HepG2 (cell line): ENCODE measurements around the gene SECTM1. TPM values are rescaled to one million over a fixed set of nuclear protein-coding genes. Genes with fewer than 3 reads are reported as not detected.

ENCODE experiments used
- AGO1 ChIP-seq: fragments of 200-400 bp; formaldehyde crosslinking; IDR thresholded peaks from 2 replicates; pipeline ENCODE4 v1.6.1; 2017; ENCODE audit warnings: mild to moderate bottlenecking, low read depth, low read length, moderate library complexity; ENCODE audit not compliant: poor library complexity, severe bottlenecking
- FOSL2 ChIP-seq: sonication (generic); formaldehyde crosslinking; IDR thresholded peaks from 2 replicates; pipeline ENCODE4 v1.4.0; 2020; ENCODE audit warnings: missing genetic modification reagents
- KDM1A ChIP-seq: IDR thresholded peaks from 2 replicates; pipeline ENCODE4 v1.6.1; 2016; ENCODE audit warnings: missing compliant biosample characterization
- KMT2B ChIP-seq: IDR thresholded peaks from 2 replicates; pipeline ENCODE4 v1.6.1; 2016; ENCODE audit warnings: missing genetic modification reagents, missing compliant biosample characterization
- NR2C2 ChIP-seq: sonication (generic); formaldehyde crosslinking; IDR thresholded peaks from 2 replicates; pipeline ENCODE4 v1.4.0; 2020; ENCODE audit warnings: missing genetic modification reagents, mild to moderate bottlenecking, moderate library complexity, borderline replicate concordance
- POLR2AphosphoS5 ChIP-seq: IDR thresholded peaks from 2 replicates; pipeline ENCODE4 v1.6.1; 2012; ENCODE audit warnings: low read depth, low read length
- SMAD9 ChIP-seq: sonication (generic); formaldehyde crosslinking; IDR thresholded peaks from 2 replicates; pipeline ENCODE4 v1.5.1; 2020; ENCODE audit warnings: mild to moderate bottlenecking, missing genetic modification reagents
- TOE1 ChIP-seq: sonication (generic); formaldehyde crosslinking; IDR thresholded peaks from 2 replicates; pipeline ENCODE4 v1.4.0; 2020; ENCODE audit warnings: mild to moderate bottlenecking, missing genetic modification reagents
- ZKSCAN8 ChIP-seq: IDR thresholded peaks from 2 replicates; pipeline ENCODE4 v1.6.1; 2016; ENCODE audit warnings: borderline replicate concordance, missing genetic modification reagents, missing compliant biosample characterization
- ZNF17 ChIP-seq: sonication (generic); formaldehyde crosslinking; IDR thresholded peaks from 2 replicates; pipeline ENCODE4 v1.5.0; 2020; ENCODE audit warnings: mild to moderate bottlenecking, missing genetic modification reagents
- ZNF333 ChIP-seq: sonication (generic); formaldehyde crosslinking; IDR thresholded peaks from 2 replicates; pipeline ENCODE4 v1.4.0; 2020; ENCODE audit warnings: mild to moderate bottlenecking, missing genetic modification reagents, borderline replicate concordance
- ZNF367 ChIP-seq: sonication (generic); formaldehyde crosslinking; IDR thresholded peaks from 2 replicates; pipeline ENCODE4 v1.4.0; 2020; ENCODE audit warnings: missing genetic modification reagents, borderline replicate concordance
- polyA plus RNA-seq, 8 experiments: library from polyadenylated mRNA; depleted of rRNA in 3 of 8; stranded (reverse) in 7 of 8; unstranded in 1 of 8; fragments of >200 nt; fragmentation: Illumina TruSeq in 4 of 8; extraction: Trizol in 4 of 8; gene quantifications; 2 replicates each; pipeline versions ENCODE4 v1.2.1 to v1.2.3, GENCODE V29; 2011 to 2016; ENCODE audit warnings: low read depth in 4 of 8, missing spikeins in 1 of 8, mixed read lengths in 1 of 8; ENCODE audit not compliant: insufficient read depth in 1 of 8
- total RNA-seq, 5 experiments: library from RNA; depleted of rRNA; stranded (reverse); fragments of >200 nt; fragmentation: Illumina TruSeq; extraction: Trizol; gene quantifications; 2 replicates each; pipeline ENCODE4 v1.2.3, GENCODE V29; 2016; ENCODE audit warnings: low read depth in 1 of 5
- TF ChIP-seq, protein P1 (sequence below): sonication (generic); formaldehyde crosslinking; IDR thresholded peaks from 2 replicates; pipeline ENCODE4 v1.4.0; 2020; ENCODE audit warnings: missing genetic modification reagents
- TF ChIP-seq, protein P2 (sequence below): sonication (generic); formaldehyde crosslinking; IDR thresholded peaks from 2 replicates; pipeline ENCODE4 v1.4.0; 2020; ENCODE audit warnings: missing genetic modification reagents, borderline replicate concordance
- TF ChIP-seq, protein P3 (sequence below): sonication (generic); formaldehyde crosslinking; IDR thresholded peaks from 2 replicates; pipeline ENCODE4 v1.4.0; 2020; ENCODE audit warnings: missing genetic modification reagents

The SECTM1 gene
- total and polyA plus RNA-seq, 2 of the 13 experiments (the other 11 are each of a cell fraction or from before 2014, with no cell fraction given) = 3.5 to 5.3 TPM

DNA sequence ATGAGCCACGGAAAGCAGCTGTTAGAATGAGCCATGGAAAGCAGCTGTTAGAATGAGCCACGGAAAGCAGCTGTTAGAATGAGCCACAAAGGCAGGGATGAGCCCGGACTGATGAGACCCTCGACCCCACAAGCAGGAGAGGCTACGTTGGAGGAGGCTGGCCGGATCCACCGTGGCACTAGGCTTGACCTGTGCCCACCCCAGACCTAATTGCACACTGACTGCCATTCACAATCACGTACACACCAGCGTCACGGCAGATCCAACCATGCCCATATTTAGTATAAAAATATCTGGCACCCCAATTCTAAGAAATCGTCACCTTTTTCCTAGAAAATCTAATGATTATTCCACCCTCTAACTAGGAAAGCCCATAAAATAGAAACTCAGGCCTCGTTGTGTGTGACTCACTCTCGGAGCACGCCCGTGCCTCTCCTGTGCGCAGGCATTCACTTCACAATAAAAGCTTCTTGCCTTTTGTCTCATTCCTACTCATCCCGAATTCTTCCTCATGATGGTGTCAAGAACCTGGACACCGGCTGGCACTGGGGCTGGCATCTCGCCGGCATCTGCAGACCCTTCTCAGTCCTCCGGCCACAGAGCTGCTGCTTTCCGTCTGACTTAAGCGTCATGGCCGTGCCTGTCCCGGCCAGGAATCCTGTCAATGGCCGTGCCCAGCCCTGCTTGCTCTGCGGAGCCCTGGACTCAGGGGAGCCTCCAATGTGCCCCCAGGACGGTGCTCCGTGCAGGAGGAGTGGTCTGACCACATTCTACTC, 5.5 kb upstream of the SECTM1 start (continued):
- TF ChIP-seq, protein P1, sequence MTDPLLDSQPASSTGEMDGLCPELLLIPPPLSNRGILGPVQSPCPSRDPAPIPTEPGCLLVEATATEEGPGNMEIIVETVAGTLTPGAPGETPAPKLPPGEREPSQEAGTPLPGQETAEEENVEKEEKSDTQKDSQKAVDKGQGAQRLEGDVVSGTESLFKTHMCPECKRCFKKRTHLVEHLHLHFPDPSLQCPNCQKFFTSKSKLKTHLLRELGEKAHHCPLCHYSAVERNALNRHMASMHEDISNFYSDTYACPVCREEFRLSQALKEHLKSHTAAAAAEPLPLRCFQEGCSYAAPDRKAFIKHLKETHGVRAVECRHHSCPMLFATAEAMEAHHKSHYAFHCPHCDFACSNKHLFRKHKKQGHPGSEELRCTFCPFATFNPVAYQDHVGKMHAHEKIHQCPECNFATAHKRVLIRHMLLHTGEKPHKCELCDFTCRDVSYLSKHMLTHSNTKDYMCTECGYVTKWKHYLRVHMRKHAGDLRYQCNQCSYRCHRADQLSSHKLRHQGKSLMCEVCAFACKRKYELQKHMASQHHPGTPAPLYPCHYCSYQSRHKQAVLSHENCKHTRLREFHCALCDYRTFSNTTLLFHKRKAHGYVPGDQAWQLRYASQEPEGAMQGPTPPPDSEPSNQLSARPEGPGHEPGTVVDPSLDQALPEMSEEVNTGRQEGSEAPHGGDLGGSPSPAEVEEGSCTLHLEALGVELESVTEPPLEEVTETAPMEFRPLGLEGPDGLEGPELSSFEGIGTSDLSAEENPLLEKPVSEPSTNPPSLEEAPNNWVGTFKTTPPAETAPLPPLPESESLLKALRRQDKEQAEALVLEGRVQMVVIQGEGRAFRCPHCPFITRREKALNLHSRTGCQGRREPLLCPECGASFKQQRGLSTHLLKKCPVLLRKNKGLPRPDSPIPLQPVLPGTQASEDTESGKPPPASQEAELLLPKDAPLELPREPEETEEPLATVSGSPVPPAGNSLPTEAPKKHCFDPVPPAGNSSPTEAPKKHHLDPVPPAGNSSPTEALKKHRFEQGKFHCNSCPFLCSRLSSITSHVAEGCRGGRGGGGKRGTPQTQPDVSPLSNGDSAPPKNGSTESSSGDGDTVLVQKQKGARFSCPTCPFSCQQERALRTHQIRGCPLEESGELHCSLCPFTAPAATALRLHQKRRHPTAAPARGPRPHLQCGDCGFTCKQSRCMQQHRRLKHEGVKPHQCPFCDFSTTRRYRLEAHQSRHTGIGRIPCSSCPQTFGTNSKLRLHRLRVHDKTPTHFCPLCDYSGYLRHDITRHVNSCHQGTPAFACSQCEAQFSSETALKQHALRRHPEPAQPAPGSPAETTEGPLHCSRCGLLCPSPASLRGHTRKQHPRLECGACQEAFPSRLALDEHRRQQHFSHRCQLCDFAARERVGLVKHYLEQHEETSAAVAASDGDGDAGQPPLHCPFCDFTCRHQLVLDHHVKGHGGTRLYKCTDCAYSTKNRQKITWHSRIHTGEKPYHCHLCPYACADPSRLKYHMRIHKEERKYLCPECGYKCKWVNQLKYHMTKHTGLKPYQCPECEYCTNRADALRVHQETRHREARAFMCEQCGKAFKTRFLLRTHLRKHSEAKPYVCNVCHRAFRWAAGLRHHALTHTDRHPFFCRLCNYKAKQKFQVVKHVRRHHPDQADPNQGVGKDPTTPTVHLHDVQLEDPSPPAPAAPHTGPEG (CRISPR knock-in tag) = 0 out of 2 replicates have a peak, but pooled peaks have one; percentile 34
- TF ChIP-seq AGO1 (peak; percentile 84), TOE1 (CRISPR knock-in tag) (no peak), POLR2AphosphoS5 (no peak), ZNF17 (no peak), SMAD9 (CRISPR knock-in tag) (no peak), FOSL2 (CRISPR knock-in tag) (peak; percentile 93), KMT2B (CRISPR knock-in tag) (no peak), ZKSCAN8 (CRISPR knock-in tag) (no peak), ZNF367 (CRISPR knock-in tag) (no peak), ZNF333 (no peak), KDM1A (CRISPR knock-in tag) (no peak), NR2C2 (CRISPR knock-in tag) (no peak)
- TF ChIP-seq, protein P2, sequence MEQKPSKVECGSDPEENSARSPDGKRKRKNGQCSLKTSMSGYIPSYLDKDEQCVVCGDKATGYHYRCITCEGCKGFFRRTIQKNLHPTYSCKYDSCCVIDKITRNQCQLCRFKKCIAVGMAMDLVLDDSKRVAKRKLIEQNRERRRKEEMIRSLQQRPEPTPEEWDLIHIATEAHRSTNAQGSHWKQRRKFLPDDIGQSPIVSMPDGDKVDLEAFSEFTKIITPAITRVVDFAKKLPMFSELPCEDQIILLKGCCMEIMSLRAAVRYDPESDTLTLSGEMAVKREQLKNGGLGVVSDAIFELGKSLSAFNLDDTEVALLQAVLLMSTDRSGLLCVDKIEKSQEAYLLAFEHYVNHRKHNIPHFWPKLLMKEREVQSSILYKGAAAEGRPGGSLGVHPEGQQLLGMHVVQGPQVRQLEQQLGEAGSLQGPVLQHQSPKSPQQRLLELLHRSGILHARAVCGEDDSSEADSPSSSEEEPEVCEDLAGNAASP (CRISPR knock-in tag) = no peak
- TF ChIP-seq, protein P3, sequence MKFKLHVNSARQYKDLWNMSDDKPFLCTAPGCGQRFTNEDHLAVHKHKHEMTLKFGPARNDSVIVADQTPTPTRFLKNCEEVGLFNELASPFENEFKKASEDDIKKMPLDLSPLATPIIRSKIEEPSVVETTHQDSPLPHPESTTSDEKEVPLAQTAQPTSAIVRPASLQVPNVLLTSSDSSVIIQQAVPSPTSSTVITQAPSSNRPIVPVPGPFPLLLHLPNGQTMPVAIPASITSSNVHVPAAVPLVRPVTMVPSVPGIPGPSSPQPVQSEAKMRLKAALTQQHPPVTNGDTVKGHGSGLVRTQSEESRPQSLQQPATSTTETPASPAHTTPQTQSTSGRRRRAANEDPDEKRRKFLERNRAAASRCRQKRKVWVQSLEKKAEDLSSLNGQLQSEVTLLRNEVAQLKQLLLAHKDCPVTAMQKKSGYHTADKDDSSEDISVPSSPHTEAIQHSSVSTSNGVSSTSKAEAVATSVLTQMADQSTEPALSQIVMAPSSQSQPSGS (CRISPR knock-in tag) = no peak
